BJ (cell line): ENCODE results near the gene DLX6. TPM values are rescaled to one million over a fixed set of nuclear protein-coding genes. Genes with fewer than 3 reads are reported as not detected.
"Not testable (repeated sequence)": the region's sequence is repeated elsewhere in the genome, so short reads cannot be mapped to it uniquely, and the experiment has no call there.

Experiments
- CTCF ChIA-PET: fragments of 350-600 bp; formaldehyde crosslinking; extraction: SDS; loops from one replicate; lab custom pipeline; 2021; ENCODE audit warnings: antibody characterized with exemption, inconsistent platforms; lab: Yijun Ruan, JAX
- POLR2A ChIA-PET: fragments of 300-600 bp; sonication (Branson Sonifier 250); formaldehyde crosslinking; extraction: SDS; loops from one replicate; lab custom pipeline; 2021; ENCODE audit warnings: antibody characterized with exemption; lab: Charles Lee
- DNase-seq: peaks from one replicate; pipeline ENCODE4 v3.0.0-alpha.2; 2011; ENCODE audit warnings: low read depth
- H3K27me3 ChIP-seq: 2 replicates; pipeline ENCODE4 v1.6.0; 2011; ENCODE audit warnings: low read length; ENCODE audit not compliant: control insufficient read depth, insufficient read depth
- H3K36me3 ChIP-seq: 2 replicates; pipeline ENCODE4 v1.5.1; 2011; ENCODE audit warnings: low read length; ENCODE audit not compliant: control insufficient read depth, insufficient read depth
- H3K4me3 ChIP-seq: 2 replicates; pipeline ENCODE4 v1.5.1; 2011; ENCODE audit warnings: low read depth, mild to moderate bottlenecking, control low read depth, low read length
- polyA plus RNA-seq: library from polyadenylated mRNA; depleted of rRNA; stranded (reverse); fragments of >200 nt; gene quantifications from 2 replicates; pipeline ENCODE4 v1.2.3, GENCODE V29; 2011; rRNA removed
- small RNA-seq: library from RNA; depleted of rRNA; stranded (forward); fragments of <200 nt; gene quantifications from one replicate; pipeline ENCODE3, GENCODE V24; 2012; ENCODE audit warnings: low replicate concordance, low read depth; ENCODE audit not compliant: insufficient read length
- TF ChIP-seq, protein P1 (sequence below): IDR thresholded peaks from 2 replicates; pipeline ENCODE4 v1.5.1; 2011; ENCODE audit warnings: low read depth, mild to moderate bottlenecking, control low read depth, inconsistent platforms, low read length, moderate library complexity; ENCODE audit not compliant: insufficient read depth

The DLX6 gene
- polyA plus RNA-seq, 1 experiment: not detected

DNA sequence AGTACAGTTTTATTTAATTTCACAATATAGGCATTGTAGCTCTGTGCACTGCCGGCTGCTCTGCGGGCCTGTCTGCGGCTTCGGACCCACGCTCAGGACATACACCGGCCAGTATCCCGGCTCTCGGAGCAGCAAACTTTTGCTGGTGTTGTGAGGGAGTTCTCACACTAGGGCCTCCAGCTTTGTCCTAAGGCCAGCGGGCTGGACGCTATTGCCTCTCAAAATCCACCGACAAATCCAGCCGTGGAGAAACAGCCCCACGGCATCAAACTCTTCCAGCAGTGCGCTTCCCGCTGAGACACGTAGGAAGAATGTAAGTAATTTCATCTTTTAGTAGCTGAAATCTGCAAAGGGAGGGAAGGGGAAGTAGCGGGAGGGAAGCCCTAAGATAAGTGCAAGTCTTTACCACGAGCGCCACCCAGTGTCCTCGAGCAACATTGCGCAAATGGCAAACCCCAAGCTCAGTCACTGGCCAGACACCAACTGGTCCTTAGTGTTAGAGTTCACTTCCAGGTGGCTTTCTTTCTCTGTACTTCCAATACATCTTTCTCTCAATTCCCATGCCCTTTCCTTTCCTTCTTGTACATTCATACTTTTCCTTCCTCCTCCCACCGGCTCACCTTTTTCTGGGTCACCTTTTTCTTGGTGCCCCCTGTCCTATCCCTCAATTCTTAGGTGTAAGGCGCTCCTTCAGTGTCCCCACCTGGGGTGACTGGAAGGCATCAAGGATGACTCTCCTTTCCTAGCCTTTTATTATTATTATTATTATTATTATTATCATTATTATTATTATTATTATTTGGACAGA is 22.3 kb downstream of the DLX6 start:
- peaks cover 31% of the 10 kb centered on the region for H3K27me3 ChIP-seq
- peak; percentile 37 for DNase-seq
- H3K36me3 ChIP-seq: no peaks in the 10 kb centered on the region
- peak overlapping the region; percentile 12; the same call in 1 of the 2 replicates for H3K4me3 ChIP-seq
- TF ChIP-seq, protein P1, sequence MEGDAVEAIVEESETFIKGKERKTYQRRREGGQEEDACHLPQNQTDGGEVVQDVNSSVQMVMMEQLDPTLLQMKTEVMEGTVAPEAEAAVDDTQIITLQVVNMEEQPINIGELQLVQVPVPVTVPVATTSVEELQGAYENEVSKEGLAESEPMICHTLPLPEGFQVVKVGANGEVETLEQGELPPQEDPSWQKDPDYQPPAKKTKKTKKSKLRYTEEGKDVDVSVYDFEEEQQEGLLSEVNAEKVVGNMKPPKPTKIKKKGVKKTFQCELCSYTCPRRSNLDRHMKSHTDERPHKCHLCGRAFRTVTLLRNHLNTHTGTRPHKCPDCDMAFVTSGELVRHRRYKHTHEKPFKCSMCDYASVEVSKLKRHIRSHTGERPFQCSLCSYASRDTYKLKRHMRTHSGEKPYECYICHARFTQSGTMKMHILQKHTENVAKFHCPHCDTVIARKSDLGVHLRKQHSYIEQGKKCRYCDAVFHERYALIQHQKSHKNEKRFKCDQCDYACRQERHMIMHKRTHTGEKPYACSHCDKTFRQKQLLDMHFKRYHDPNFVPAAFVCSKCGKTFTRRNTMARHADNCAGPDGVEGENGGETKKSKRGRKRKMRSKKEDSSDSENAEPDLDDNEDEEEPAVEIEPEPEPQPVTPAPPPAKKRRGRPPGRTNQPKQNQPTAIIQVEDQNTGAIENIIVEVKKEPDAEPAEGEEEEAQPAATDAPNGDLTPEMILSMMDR: peak; percentile 87
- ChIA-PET POLR2A (no interaction called here), CTCF (interaction anchor here (0.6 to 3.2 kb wide), 34 partner anchors 8 to 1143 kb away, joined by 3 to 57 read pairs (median 4); no protein-coding TSS in a partner anchor)

DNA sequence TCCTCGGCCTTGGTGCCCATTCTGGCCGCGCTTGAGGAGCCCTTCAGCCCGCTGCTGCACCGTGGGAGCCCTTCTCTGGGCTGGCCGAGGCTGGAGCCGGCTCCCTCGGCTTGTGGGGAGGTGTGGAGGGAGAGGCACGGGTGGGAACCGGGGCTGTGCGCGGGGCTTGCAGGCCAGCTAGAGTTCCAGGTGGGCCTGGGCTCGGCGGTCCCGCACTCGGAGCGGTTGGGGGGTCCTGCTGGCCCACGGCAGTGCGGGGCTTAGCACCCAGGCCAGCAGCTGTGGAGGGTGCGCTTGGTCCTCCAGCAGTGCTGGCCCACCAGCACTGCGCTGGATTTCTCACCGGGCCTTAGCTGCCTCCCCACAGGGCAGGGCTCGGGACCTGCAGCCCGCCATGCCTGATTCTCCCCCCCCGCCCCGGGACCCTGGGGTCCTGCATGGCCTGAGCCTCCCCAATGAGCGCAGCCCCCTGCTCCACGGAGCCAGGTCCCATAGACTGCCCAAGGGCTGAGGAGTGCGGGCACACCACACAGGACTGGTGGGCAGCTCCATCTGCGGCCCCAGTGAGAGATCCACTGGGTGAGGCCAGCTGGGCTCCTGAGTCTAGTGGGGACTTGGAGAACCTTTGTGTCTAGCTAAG is 29.0 kb downstream of the DLX6 start:
- POLR2A ChIA-PET: not testable (repeated sequence)

DNA sequence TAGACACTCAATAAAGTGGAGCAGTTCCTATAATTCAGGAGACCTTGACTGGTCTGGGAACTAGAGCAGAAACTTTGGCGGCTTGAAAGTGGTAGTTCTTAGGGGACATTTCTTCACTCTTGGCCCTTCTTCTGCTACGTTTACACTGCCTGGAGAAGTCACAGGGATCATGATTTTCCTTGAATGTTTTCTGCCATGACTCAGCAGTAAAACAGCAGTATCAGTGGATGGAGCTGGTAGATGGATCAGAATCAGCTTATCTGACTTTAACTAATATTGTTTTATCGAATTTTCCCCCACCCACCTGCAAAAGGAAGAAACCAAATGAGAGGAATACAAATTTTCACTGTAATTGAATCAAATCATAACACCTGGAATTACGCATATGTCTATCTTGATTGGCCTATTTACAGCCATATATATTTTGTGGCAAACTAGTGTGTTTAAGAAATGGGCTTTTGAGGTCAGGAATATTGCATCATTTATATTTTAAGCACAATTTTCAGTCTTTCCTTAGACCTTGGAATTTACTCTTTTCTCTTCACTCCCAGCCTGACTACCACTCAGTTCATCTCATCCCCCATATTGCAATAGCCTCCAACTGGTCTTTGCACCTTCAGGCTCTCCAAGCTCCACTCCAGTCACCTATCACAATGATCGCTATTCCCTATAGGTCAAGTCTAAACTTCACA is 34.2 kb downstream of the DLX6 start:
- H3K27me3 ChIP-seq: no peaks in the 10 kb centered on the region
- no peak for DNase-seq
- TF ChIP-seq, protein P1: no peak
- no peak overlapping the region for H3K4me3 ChIP-seq
- H3K36me3 ChIP-seq: no peaks in the 10 kb centered on the region
- ChIA-PET CTCF (interaction anchor here (1.9 kb wide), 1 partner anchor 12 kb away, joined by 7 read pairs; no protein-coding TSS in a partner anchor), POLR2A (no interaction called here)

More for the DNA sequence above, 29.0 kb downstream of the DLX6 start:
- not testable (repeated sequence) for DNase-seq, H3K36me3 ChIP-seq, H3K27me3 ChIP-seq, H3K4me3 ChIP-seq
- CTCF ChIA-PET: interaction anchor here (0.6 to 1.4 kb wide), 2 partner anchors 8 to 30 kb away, joined by 3 to 4 read pairs; no protein-coding TSS in a partner anchor

DNA sequence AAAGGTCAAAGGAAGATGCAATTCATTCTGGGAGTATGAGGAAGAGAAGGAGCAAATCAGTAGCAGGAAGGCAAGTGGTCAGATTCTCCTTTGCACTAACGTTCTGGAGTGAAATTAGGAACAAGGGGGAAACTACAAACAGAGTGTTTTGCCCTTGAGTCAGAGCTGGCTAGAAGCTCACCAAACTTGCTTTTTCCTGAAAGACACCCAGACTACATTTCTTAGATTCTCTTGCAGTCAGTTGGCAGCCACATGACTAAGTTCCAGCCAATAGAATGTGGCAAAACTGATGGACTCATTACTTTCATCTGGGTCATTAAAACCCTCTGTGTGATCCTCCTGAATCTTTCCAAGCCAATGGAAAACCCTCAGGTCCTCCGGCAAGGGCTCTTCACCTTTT is 37.9 kb downstream of the DLX6 start:
- POLR2A ChIA-PET: no interaction called here
- CTCF ChIA-PET: interaction anchor here (2.3 kb wide), 1 partner anchor 16 kb away, joined by 7 read pairs; no protein-coding TSS in a partner anchor
- DNase-seq: no peak
- H3K27me3 ChIP-seq: no peaks in the 10 kb centered on the region
- TF ChIP-seq, protein P1: no peak
- no peak overlapping the region for H3K4me3 ChIP-seq
- H3K36me3 ChIP-seq: no peaks in the 10 kb centered on the region

Small RNA genes lying within 50 kb of the gene (small RNA-seq; reads per million reads assigned to genes)
- gene RF01778 (not detected), gene RF01887 (not detected), gene RF01888 (not detected)

Other genes with a start within 250 kb of the DLX6 start
- gene DLX5, start 19.3 kb downstream of the DLX6 start, polyA plus RNA-seq: 0.09 TPM in 1 of 2 replicates, not detected in the other
- gene SDHAF3, start 112.1 kb downstream of the DLX6 start, polyA plus RNA-seq: 3.9 and 8.1 TPM in 2 replicates